Sigmoid colon (tissue), 4 donors: ENCODE data around the gene SAA1.

Source experiments
- CTCF ChIP-seq, 4 experiments: fragments of 450-650 bp in 3 of 4; fragments of 200-600 bp in 1 of 4; IDR thresholded peaks; one replicate each; pipeline ENCODE4 v1.5.1; 2016 to 2019; ENCODE audit warnings: antibody characterized with exemption in 4 of 4, mild to moderate bottlenecking in 3 of 4, moderate library complexity in 2 of 4
- EP300 ChIP-seq, 4 donors: sonication (generic); formaldehyde crosslinking; IDR thresholded peaks; one replicate each; pipeline ENCODE4 v1.6.1; 2017; ENCODE audit warnings: antibody characterized with exemption in 4 of 4

GRCh38 chr11:18261721-18262120 is 4.3 kb upstream of the SAA1 start:
- no peak for TF ChIP-seq CTCF (IDR thresholded peaks at IDR 0.05)
- TF ChIP-seq EP300 (IDR thresholded peaks at IDR 0.05), result no peak
